GM18907 (cell line): ENCODE results near the gene MPI.
"Not testable (repeated sequence)": the region's sequence is repeated elsewhere in the genome, so short reads cannot be mapped to it uniquely, and the experiment has no call there.

Source experiments
- ATAC-seq: cut with Tn5 transposase; IDR thresholded peaks from one replicate; pipeline ENCODE4 v1.9.1; 2021; ENCODE audit warnings: mild to moderate bottlenecking, moderate library complexity; ENCODE audit not compliant: unreplicated experiment

Gene MPI

GRCh38 chr15:74863239-74864056, 26.4 kb upstream of the MPI start:
- no peak for ATAC-seq

- no peak for ATAC-seq
Measured at GRCh38 chr15:74864296-74864695, 25.5 kb upstream of the MPI start.

DNA sequence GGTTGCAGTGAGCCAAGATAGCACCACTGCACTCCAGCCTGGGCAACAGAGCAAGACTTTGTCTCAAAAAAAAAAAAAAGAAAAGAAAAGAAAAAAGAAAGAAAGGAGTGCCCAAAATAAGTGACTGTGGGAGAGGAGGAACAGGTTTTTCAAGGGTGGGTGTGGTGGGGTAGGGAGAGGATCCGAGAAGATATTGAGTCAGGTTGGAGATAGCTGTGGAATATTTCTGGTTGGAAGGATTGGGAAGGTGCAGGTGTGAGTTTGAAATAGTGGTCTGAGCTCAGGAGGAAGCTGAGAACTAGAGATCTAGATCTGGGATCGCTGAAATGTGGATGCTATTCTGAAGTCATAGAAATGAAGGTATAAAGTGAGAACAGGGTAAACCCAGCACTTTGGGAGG, 24.5 kb upstream of the MPI start:
- no peak for ATAC-seq

- no peak for ATAC-seq
Measured at GRCh38 chr15:74866090-74866489, 23.8 kb upstream of the MPI start.

DNA sequence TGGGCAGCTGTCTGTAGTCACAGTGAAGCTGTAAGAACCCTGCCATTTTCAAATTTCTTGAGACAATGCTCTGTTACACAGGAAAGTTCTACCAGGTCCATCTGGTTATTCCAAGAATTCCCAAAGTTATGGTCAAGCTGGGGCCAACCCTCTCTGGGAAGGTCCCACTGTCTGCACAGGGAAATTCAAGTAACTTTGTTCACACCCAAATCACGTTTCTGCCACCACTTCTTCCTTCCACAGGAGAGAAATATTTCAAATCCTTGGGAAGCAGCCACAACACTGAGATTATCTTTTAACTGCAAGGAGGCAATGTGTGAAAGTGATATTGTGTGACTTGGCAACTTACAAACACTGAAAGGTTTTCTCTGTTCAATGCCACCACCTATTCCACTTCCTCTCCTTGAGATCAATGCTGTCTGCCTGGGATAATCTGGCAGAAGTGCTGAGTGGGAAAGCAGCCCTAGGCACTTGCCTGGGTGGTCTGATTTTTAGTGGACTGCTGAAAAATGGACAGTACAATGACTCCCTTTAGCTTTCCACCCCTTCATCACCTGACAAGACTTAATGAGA, 22.3 kb upstream of the MPI start:
- no peak for ATAC-seq

GRCh38 chr15:74868059-74868458, 21.8 kb upstream of the MPI start:
- ATAC-seq: no peak

DNA sequence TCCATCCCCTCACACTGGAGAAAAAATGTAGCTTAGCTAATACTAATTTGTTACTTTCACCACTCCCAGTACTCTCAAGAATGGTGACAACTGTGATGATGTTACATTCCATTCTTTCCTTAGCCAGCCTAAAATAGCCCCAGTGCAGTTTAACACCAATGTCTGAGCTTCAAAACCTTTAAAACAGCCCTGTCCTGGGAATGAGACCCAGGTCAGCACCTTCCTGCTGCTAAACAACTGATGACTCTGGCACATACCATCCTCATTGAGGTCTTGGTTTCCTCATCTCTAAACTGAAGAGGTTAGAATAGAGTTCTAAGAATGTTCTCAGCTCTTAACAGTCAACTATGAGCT, 20.5 kb upstream of the MPI start:
- no peak for ATAC-seq

- ATAC-seq: peak; percentile 54
Measured at GRCh38 chr15:74869726-74870407, 20.0 kb upstream of the MPI start.

DNA sequence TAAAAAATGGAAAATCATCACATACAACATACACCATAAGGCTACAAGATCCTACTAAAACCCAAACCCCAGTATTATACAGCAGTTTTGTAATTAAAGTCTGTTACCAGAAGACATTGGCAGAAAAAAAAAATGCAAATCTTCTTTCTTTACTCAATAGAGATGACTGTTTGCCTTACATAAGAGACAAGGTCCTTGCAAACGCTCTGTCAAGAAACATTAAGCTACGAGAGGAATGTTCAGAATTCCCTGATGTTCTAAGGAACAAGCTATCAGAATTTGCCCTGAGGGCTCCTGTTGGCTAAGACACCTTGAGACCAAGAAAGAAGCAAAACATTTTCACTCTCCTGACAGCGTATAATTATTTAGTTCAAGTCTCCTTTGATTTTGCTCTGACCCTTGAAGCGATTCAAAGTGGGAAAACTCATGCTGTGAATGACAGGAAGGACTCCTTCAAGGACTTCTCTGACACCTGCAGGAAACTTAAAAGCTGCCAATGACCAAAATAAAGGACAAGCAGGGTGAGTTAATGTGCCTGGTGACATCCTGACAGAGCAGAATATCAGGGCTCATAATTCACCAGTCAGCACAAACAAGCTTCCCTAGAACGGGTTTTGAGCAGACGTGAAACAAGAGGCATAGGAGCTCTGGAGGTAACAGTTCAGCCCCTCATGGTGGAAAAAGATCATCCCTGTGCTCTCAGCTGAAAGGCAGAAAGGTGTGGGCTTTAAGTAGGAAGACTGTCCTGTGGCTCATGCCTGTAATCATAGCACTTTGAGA, 19.2 kb upstream of the MPI start:
- ATAC-seq: no peak

DNA sequence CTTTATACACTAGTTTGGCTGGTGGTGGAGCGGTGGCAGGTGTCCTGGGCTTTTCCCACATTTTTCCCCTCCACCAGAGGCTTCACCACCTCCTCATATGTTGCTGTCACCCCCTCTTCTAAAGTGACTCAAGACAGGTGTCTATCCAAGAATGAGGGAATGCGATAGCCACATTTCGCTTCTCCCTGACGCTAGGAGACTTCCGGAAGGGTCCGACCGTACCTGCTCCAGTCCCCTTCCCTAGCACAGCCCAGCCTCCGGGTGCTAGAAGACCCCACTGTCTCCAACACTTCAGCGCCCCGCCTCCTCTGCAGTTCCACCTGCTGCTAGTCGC, 17.2 kb upstream of the MPI start:
- ATAC-seq: no peak

GRCh38 chr15:74873036-74873755, 16.6 kb upstream of the MPI start, which contains the start of gene SCAMP2:
Gene SCAMP2, minus strand, starts transcription at chr15:74873365. Its CDS starts 110 bp downstream, at chr15:74873255.
- ATAC-seq: peak; percentile 79

DNA sequence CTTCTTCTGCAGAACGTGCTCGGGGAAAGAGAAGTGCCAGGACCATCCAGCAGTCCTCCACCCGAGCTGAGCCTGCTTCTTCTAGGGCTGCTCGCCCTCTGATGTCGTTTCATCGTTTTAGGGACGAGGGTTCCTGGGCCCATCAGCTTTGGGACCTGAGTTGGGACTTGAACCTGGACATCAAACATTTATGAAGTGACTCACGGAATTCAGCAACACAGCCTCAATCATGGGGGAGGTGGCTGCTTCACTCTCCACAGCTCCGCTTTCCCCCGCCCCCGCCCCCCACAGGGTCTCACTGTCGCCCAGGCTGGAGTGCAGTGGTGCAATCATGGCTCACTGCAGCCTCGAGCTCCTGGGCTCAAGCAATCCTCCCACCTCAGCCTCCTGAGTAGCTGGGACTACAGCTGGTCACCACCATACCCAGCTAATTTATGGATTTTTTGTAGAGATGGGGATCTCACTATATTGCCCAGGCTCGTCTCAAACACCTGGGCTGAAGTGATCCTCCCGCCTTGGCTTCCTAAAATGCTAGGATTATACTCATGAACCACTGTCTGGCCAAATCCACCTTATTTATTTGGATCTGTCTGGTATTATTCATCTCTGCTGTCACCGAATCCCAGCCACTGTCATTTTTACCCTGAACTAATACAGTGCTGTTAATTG, 16.0 kb upstream of the MPI start:
- no peak for ATAC-seq

GRCh38 chr15:74878273-74878672, 11.6 kb upstream of the MPI start:
- ATAC-seq: no peak

GRCh38 chr15:74882528-74882927, 7.3 kb upstream of the MPI start:
- no peak for ATAC-seq

- ATAC-seq: no peak
Measured at GRCh38 chr15:74884428-74885223, 5.2 kb upstream of the MPI start.

DNA sequence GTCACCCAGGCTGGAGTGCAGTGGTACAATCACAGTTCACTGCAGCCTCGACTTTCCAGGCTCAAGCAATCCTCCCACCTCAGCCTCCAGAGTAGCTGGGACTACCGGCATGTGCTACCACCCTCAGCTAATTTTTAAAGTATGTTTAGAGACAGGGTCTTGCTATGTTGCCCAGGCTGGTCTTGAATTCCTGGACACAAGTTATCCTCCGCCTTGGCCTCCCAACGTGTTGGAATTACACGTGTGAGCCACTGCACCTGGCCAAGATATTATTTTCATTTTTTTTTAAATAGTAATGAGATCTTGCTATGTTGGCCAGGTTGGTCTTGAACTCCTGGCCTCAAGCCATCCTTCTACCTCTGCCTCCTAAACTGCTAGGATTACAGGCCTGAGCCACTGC, 4.4 kb upstream of the MPI start:
- no peak for ATAC-seq

DNA sequence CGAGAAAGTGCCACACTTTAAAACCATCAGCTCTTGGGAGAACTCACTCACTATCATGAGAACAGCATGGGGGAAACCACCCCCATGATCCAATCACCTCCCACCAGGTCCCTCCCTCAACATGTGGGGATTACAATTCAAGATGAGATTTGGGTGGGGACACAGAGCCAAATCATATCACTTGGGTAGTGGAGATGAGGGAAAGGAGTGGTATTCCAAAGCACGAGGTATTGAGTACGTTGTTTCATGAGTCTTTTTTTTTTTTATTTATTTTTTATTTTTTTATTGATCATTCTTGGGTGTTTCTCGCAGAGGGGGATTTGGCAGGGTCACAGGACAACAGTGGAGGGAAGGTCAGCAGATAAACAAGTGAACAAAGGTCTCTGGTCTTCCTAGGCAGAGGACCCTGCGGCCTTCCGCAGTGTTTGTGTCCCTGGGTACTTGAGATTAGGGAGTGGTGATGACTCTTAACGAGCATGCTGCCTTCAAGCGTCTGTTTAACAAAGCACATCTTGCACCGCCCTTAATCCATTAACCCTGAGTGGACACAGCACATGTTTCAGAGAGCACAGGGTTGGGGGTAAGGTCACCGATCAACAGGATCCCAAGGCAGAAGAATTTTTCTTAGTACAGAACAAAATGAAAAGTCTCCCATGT, 2.2 kb upstream of the MPI start:
- not testable (repeated sequence) for ATAC-seq

GRCh38 chr15:74888716-74889115, 1.1 kb upstream of the MPI start:
- no peak for ATAC-seq

GRCh38 chr15:74889390-74889882, 406 bp upstream of the MPI start:
- peak; percentile 5 for ATAC-seq
